Neural crest cell (in vitro differentiated cells): Measurements from ENCODE around the gene ATF6B. TPM values are rescaled to one million over a fixed set of nuclear protein-coding genes. Genes with fewer than 3 reads are reported as not detected.
"Not testable (repeated sequence)": the region's sequence is repeated elsewhere in the genome, so short reads cannot be mapped to it uniquely, and the experiment has no call there.

ENCODE experiments used
- DNase-seq: peaks from one replicate; pipeline ENCODE4 v3.0.0; 2021; ENCODE audit warnings: low read depth, mixed read lengths, low spot score
- H3K27ac Mint-ChIP-seq: one replicate; pipeline ENCODE4 v1.8.0; 2021; ENCODE audit warnings: mild to moderate bottlenecking, mixed read lengths; ENCODE audit not compliant: unreplicated experiment
- H3K27me3 Mint-ChIP-seq: 2 replicates; pipeline ENCODE4 v1.8.0; 2021; ENCODE audit warnings: low read depth, mild to moderate bottlenecking, mixed read lengths
- H3K36me3 Mint-ChIP-seq: 2 replicates; pipeline ENCODE4 v1.8.0; 2021; ENCODE audit warnings: low read depth, mild to moderate bottlenecking, mixed read lengths
- H3K4me1 Mint-ChIP-seq: 2 replicates; pipeline ENCODE4 v1.8.0; 2021; ENCODE audit warnings: mixed read lengths
- H3K4me3 Mint-ChIP-seq: one replicate; pipeline ENCODE4 v1.8.0; 2021; ENCODE audit warnings: mild to moderate bottlenecking, mixed read lengths
- H3K9me3 Mint-ChIP-seq: 2 replicates; pipeline ENCODE4 v1.8.0; 2021; ENCODE audit warnings: mixed read lengths
- CTCF ChIP-seq: fragments of 200-600 bp; sonication (generic); conservative IDR thresholded peaks from 2 replicates; pipeline ENCODE4 v1.5.0; 2021; ENCODE audit warnings: antibody characterized with exemption, mild to moderate bottlenecking
- total RNA-seq: library from RNA; stranded (reverse); gene quantifications from 2 replicates; pipeline ENCODE4 v1.2.1, GENCODE V29; 2021

ATF6B gene
- total RNA-seq, 1 donor from 2014 or later: 83.6 TPM

- Mint-ChIP-seq H3K27me3 (peaks cover 49% of the 10 kb centered on the region), H3K9me3 (no peaks in the 10 kb centered on the region), H3K4me1 (peaks cover 33% of the 10 kb centered on the region), H3K4me3 (peak overlapping the region; percentile 58), H3K27ac (no peak overlapping the region), H3K36me3 (peaks cover 2% of the 10 kb centered on the region)
- TF ChIP-seq CTCF: no peak
- DNase-seq: no peak
Observed at GRCh38 chr6:32108094-32108627, 19.9 kb downstream of the ATF6B start.

- peaks cover 49% of the 10 kb centered on the region for H3K27me3 Mint-ChIP-seq
- peaks cover 2% of the 10 kb centered on the region for H3K36me3 Mint-ChIP-seq
- no peak overlapping the region for H3K27ac Mint-ChIP-seq
- no peaks in the 10 kb centered on the region for H3K9me3 Mint-ChIP-seq
- H3K4me3 Mint-ChIP-seq: no peak overlapping the region
- DNase-seq: no peak
- H3K4me1 Mint-ChIP-seq: peaks cover 25% of the 10 kb centered on the region
- no peak for TF ChIP-seq CTCF
Observed at GRCh38 chr6:32107406-32107805, 20.6 kb downstream of the ATF6B start.

- Mint-ChIP-seq H3K27me3 (peaks cover 49% of the 10 kb centered on the region), H3K9me3 (no peaks in the 10 kb centered on the region), H3K4me3 (no peak overlapping the region), H3K36me3 (no peaks in the 10 kb centered on the region), H3K4me1 (peaks cover 12% of the 10 kb centered on the region), H3K27ac (no peak overlapping the region)
- no peak for DNase-seq
- no peak for TF ChIP-seq CTCF
Observed at GRCh38 chr6:32105433-32105832, 22.6 kb downstream of the ATF6B start.

GRCh38 chr6:32102255-32102654 is 25.8 kb downstream of the ATF6B start:
- Mint-ChIP-seq H3K4me1 (no peaks in the 10 kb centered on the region), H3K27me3 (peaks cover 20% of the 10 kb centered on the region), H3K36me3 (no peaks in the 10 kb centered on the region), H3K27ac (no peak overlapping the region), H3K9me3 (no peaks in the 10 kb centered on the region), H3K4me3 (no peak overlapping the region)
- no peak for DNase-seq
- TF ChIP-seq CTCF: no peak

- not testable (repeated sequence) for H3K9me3 Mint-ChIP-seq, H3K4me1 Mint-ChIP-seq, H3K4me3 Mint-ChIP-seq, H3K27ac Mint-ChIP-seq, H3K36me3 Mint-ChIP-seq, DNase-seq
- peaks cover 10% of the 10 kb centered on the region for H3K27me3 Mint-ChIP-seq
Observed at GRCh38 chr6:32100251-32100650, 27.8 kb downstream of the ATF6B start.

GRCh38 chr6:32097364-32097763 is 30.7 kb downstream of the ATF6B start:
- Mint-ChIP-seq H3K9me3 (no peaks in the 10 kb centered on the region), H3K27me3 (no peaks in the 10 kb centered on the region), H3K27ac (no peak overlapping the region), H3K4me1 (no peaks in the 10 kb centered on the region), H3K4me3 (no peak overlapping the region), H3K36me3 (no peaks in the 10 kb centered on the region)
- no peak for TF ChIP-seq CTCF
- no peak for DNase-seq
